T-helper 2 cell treated with Interferon-gamma antibody and Interleukin-4, amounts not matched to agents 5 μg/mL and 100 μg/mL, for 36 hours (primary cell): ENCODE data around the gene CCDC9B.

Source experiments
- DNase-seq: peaks from one replicate; pipeline ENCODE4 v3.0.0; 2021; ENCODE audit warnings: low spot score
- H3K27ac Mint-ChIP-seq: one replicate; pipeline ENCODE4 v1.8.0; 2021; ENCODE audit warnings: mild to moderate bottlenecking, mixed read lengths
- H3K27me3 Mint-ChIP-seq: one replicate; pipeline ENCODE4 v1.8.0; 2021; ENCODE audit warnings: low read depth, mixed read lengths
- H3K36me3 Mint-ChIP-seq: one replicate; pipeline ENCODE4 v1.8.0; 2021; ENCODE audit warnings: low read depth, mixed read lengths
- H3K4me1 Mint-ChIP-seq: one replicate; pipeline ENCODE4 v1.8.0; 2021; ENCODE audit warnings: low read depth, mixed read lengths
- H3K4me3 Mint-ChIP-seq: one replicate; pipeline ENCODE4 v1.8.0; 2022; ENCODE audit warnings: mild to moderate bottlenecking, moderate library complexity, mixed read lengths
- H3K9me3 Mint-ChIP-seq: one replicate; pipeline ENCODE4 v1.8.0; 2021; ENCODE audit warnings: mixed read lengths

The CCDC9B gene

DNA sequence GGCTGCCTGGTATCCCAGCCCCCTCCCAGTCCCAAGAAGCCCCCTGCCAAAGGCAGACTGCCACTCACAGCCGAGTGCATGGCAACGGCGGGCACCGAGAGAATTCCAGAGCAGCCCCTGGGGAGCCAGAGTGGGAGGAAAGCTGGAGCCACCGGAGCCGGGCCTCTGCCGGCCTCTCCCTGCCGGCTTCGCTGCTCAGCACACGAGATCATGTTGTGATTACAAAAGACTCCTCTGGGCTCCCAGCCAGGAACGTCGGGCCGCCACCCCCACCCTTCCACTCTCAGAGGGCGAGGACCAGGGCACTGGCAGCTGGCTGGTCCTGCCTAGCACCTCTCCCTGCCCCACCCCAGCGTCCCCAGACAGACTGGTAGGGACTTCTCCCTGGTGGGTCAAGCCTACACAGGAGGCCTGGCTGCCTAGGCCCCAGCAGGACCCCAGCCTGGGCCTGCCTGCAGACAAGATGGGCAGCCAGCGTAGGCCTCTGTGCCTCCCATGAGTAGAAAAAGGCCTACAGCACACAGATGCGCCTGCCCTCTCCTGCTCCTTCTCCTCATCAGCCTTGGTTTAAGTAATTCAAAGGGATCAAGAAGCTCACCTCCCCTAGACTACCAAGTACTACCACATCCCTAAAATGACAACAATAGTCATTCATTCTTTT, at the start of gene CCDC9B:
Gene CCDC9B (minus strand): TSS at position 200 of the 661 bp plus-strand sequence. CDS start 120 bp downstream, at position 80.
- no peak for DNase-seq
- Mint-ChIP-seq H3K27me3 (no peaks in the 10 kb centered on the region), H3K36me3 (no peaks in the 10 kb centered on the region), H3K9me3 (no peaks in the 10 kb centered on the region), H3K27ac (no peak within 1 kb of the TSS), H3K4me3 (no peak within 1 kb of the TSS), H3K4me1 (peaks cover 7% of the 10 kb centered on the region)

DNA sequence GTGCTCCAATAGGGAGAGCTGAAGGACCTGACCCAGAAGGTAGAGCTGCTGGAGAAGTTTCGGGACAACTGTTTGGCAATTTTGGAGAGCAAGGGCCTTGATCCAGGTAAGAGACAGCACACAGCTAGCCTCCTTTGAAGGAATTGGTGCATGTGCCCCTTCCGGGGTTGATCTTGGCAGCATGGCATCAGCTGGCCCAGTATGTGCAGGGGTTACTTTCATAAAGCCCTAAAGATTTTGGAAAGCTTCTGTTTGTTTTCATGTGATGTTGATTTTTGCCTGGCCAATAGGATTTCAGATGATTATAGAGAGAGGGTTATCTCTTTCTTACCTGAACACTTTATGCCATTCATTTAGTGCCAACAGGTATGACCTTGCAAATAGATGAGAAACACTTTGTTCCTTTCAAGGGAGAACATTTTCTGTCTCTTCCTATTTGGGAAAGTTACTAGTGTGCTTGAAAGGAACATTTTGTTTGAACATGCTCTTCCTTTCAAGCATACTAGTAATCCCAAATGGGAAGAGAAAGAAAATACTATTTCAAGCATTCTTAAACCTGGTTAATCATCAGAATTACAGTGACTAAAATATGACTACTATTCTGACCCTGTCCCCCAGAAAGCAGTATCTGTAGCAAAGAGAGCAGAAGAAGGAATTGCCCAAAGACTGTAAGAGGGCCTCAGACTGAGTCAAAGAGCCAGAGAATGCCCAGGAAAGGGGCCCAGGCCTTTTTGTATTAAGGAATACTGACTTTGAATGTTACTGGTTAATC, 49.3 kb upstream of the CCDC9B start:
- H3K27me3 Mint-ChIP-seq, result no peaks in the 10 kb centered on the region
- no peak overlapping the region for H3K27ac Mint-ChIP-seq
- H3K36me3 Mint-ChIP-seq, result peaks cover 72% of the 10 kb centered on the region
- no peak overlapping the region for H3K4me3 Mint-ChIP-seq
- H3K4me1 Mint-ChIP-seq, result peaks cover 5% of the 10 kb centered on the region
- H3K9me3 Mint-ChIP-seq, result no peaks in the 10 kb centered on the region
- no peak for DNase-seq

DNA sequence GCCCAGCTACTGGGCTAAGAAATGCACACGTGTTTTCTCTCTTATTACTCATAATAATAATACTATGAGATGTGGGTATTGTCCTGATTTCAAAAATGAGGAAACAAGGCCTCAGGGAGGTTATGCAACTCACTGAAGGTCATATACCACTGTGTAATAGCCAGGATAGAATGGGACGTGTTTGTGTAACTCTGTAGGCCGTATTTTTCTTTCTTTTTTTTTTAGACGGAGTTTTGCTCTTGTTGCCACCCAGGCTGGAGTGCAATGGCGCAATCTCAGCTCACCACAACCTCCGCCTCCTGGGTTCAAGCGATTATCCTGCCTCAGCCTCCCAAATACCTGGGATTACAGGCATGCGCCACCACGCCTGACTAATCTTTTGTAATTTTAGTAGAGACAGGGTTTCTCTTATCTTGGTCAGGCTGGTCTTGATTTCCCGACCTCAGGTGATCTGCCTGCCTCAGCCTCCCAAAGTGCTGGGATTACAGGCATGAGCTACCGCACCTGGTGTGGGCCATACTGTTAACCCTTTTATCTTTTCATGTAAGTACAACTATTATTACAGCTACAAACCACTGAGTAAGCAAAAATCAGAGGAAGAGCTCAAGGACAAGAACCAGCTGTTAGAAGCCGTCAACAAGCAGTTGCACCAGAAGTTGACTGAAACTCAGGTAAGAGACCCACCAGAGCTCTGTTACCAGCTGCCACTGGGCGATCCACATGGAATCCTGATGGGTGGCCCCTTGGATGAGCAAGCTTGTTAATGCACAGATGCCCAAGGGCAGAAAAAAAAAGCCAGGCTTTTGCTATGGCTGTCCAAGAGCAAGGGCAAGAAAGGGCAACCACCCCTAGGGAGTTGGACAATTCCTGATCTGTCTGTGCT, 48.4 kb upstream of the CCDC9B start:
- Mint-ChIP-seq H3K4me1 (peaks cover 13% of the 10 kb centered on the region), H3K36me3 (peaks cover 77% of the 10 kb centered on the region), H3K9me3 (no peaks in the 10 kb centered on the region), H3K27me3 (no peaks in the 10 kb centered on the region), H3K4me3 (no peak overlapping the region), H3K27ac (no peak overlapping the region)
- no peak for DNase-seq

DNA sequence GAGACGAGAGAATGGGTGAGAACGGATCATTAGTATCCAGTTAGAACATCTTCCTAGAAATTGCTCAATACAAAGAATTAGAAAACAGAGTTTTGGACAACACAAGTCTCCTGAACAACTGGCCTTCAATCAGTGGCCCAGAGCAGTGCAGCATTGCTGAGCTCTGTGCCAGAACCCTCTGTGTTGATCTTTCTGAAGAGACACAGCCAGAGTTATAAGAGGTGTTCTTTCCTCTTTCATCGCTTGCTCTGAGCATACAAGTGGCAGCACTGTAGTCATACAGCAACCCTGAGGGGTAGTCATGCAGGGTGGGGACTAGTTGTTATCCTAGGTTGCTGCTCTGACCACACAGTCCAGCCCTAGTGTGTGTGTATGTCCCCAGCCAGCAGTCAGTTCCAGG, 45.7 kb upstream of the CCDC9B start:
- Mint-ChIP-seq H3K4me1 (peaks cover 24% of the 10 kb centered on the region), H3K9me3 (no peaks in the 10 kb centered on the region), H3K4me3 (no peak overlapping the region), H3K27me3 (no peaks in the 10 kb centered on the region), H3K36me3 (peaks cover 64% of the 10 kb centered on the region), H3K27ac (no peak overlapping the region)
- DNase-seq, result no peak

DNA sequence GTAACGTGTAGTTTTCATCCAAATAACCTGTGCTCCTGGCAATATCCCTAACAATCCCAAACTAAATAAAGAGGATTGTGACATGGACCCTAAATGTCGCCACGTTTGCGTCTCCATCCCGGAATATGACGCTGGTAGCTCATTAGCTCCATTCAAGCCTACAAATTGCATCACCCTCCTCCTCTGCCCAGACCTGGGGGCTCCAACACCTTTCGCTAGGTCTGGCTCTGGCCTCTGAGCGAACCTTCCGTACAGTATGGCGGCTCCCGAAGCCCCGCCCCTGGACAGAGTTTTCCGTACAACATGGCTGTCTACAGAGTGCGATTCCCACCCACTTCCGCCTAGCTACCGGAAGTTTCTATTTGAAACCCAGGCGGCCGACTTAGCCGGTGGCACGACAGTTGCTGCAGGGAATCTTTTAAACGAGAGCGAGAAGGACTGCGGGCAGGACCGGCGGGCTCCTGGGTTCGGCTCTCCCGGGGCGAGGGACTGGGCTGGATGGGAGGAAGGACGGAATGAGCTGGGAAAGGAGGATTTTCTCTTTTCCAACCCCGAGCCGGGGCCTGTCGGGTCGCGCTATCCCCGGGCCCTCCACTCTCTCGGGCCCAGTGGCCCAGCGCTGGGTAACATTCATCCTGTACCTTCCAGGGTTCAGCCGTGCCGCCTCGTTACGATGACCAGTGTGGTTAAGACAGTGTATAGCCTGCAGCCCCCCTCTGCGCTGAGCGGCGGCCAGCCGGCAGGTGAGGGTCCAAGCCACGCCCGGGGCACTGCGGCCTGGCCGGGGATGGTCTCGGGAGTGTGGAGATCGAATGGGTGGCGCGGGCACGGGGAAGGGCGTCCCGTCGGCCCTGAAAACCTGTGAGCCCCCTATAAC, 42.1 kb upstream of the CCDC9B start, which contains the start of gene KNSTRN:
Gene KNSTRN (plus strand): TSS at position 142 of the 877 bp plus-strand sequence. CDS start 115 bp downstream, at position 257.
- Mint-ChIP-seq H3K4me1 (peaks cover 28% of the 10 kb centered on the region), H3K36me3 (peaks cover 36% of the 10 kb centered on the region), H3K9me3 (no peaks in the 10 kb centered on the region), H3K27me3 (peaks cover 5% of the 10 kb centered on the region), H3K27ac (peak within 1 kb of the TSS; percentile 91), H3K4me3 (peak within 1 kb of the TSS; percentile 97)
- DNase-seq, result peak; percentile 88

DNA sequence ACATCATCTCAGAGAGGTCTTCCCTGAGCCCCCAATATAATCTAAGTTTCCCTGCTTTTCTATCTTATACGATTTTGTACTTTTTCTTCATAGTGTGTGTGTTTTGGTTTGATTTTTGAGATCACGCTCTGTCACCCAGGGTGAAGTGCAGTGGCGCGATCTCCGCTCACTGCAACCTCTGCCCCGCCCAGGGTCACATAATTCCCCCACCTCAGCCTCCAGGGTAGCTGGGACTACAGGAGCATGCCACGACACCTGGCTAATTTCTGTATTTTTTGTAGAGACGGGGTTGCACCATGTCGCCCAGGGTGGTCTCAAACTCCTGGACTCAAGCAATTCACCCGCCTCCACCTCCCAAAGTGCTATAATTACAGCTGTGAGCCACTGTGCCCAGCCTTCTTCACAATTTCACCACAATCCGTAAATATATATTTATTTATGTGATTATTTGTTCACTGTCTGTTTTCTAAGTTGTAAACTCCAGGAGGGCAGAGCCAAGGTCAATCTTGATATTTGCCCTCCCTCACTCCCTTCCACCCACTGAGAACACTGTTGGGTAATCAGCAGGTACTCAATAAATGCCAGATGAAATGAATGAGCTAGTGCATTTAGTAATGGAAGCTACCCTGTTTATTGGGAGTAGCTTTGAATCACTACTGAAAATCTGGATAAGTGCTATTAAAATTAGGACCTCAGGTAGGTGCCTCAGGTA, 41.2 kb upstream of the CCDC9B start:
- no peak for DNase-seq
- Mint-ChIP-seq H3K27ac (no peak overlapping the region), H3K4me1 (peaks cover 28% of the 10 kb centered on the region), H3K27me3 (peaks cover 9% of the 10 kb centered on the region), H3K4me3 (no peak overlapping the region), H3K36me3 (peaks cover 28% of the 10 kb centered on the region), H3K9me3 (no peaks in the 10 kb centered on the region)

DNA sequence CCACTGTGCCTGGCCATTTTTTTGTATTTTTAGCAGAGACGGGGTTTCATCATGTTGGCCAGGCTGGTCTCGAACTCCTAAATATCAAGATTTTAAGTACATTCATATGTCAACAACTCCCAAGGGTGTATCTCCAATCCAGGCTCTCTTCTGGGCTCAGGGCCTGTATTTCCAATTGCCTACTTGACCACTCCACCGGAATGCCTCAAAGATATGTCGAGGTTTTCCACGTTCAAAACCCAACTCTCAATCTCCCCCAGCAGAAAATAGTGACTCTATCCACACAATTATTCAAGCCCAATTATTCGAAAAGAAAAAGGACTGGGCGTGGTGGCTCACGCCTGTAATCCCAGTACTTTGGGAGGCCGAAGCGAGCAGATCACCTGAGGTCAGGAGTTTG, 39.9 kb upstream of the CCDC9B start:
- no peak for DNase-seq
- Mint-ChIP-seq H3K4me3 (no peak overlapping the region), H3K4me1 (peaks cover 28% of the 10 kb centered on the region), H3K36me3 (peaks cover 19% of the 10 kb centered on the region), H3K9me3 (no peaks in the 10 kb centered on the region), H3K27me3 (peaks cover 9% of the 10 kb centered on the region), H3K27ac (no peak overlapping the region)

DNA sequence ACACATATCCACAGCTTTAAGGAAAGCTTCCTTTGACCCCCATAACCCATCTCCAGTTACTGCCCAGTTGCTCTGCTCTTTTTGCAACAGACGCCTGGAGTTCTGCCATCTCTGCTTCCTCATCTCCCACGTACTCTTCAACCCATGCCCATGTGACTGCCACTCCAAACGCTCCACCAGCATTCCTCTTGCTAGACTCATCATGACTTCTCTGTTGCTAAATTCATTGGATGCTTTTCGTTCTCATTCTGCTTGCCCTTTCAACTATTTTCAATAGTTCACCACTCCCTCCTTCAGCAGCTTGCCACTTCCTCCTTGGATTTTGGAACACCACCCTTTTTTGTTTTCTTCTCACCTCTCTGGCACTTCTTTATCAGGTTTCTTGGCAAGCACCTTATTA, 39.1 kb upstream of the CCDC9B start:
- H3K4me1 Mint-ChIP-seq, result peaks cover 21% of the 10 kb centered on the region
- H3K27ac Mint-ChIP-seq, result no peak overlapping the region
- H3K4me3 Mint-ChIP-seq, result no peak overlapping the region
- H3K27me3 Mint-ChIP-seq, result peaks cover 9% of the 10 kb centered on the region
- H3K36me3 Mint-ChIP-seq, result peaks cover 14% of the 10 kb centered on the region
- no peaks in the 10 kb centered on the region for H3K9me3 Mint-ChIP-seq
- no peak for DNase-seq

DNA sequence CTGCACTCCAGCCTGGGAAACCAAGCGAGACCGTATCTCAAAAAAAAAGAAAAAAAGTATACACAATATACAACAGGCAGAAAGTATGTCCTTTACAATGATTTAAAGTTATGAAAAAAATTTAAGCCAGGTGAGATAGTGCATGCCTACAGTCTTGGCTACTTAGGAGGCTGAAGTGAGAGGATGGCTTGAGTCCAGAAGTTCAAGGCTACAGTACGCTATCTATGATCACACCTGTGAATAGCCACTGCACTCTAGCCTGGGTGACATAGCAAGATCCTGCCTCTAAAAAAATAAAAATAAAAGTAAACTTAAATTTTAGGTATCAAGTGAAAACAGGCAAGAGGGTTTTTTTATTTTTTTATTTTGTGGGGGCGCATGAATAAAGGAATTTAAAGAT, 38.6 kb upstream of the CCDC9B start:
- DNase-seq, result no peak
- H3K36me3 Mint-ChIP-seq, result peaks cover 9% of the 10 kb centered on the region
- H3K27ac Mint-ChIP-seq, result no peak overlapping the region
- peaks cover 16% of the 10 kb centered on the region for H3K4me1 Mint-ChIP-seq
- no peaks in the 10 kb centered on the region for H3K9me3 Mint-ChIP-seq
- H3K4me3 Mint-ChIP-seq, result no peak overlapping the region
- peaks cover 9% of the 10 kb centered on the region for H3K27me3 Mint-ChIP-seq

DNA sequence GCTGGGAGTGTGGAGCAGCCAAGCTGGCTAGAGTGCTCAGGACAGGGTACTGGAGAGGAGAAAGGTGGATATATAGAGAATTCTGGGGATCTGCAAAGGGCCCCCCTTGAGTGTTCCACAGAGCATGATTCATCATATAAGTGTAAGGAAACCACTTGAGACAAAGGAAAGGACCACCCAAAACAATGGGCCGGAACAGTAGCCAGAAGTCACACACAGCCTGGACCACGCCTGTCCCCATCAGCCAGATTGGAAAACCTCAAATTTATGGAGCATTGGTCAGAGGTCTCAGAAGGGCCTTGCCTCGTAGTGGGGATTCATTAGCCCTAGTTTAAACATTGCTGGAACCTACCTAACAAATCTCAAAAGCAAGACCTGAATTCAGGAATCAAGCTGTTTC, 36.9 kb upstream of the CCDC9B start:
- DNase-seq, result no peak
- H3K27ac Mint-ChIP-seq, result peak overlapping the region; percentile 28
- peaks cover 6% of the 10 kb centered on the region for H3K4me1 Mint-ChIP-seq
- H3K4me3 Mint-ChIP-seq, result no peak overlapping the region
- H3K27me3 Mint-ChIP-seq, result peaks cover 9% of the 10 kb centered on the region
- H3K36me3 Mint-ChIP-seq, result no peaks in the 10 kb centered on the region
- no peaks in the 10 kb centered on the region for H3K9me3 Mint-ChIP-seq

DNA sequence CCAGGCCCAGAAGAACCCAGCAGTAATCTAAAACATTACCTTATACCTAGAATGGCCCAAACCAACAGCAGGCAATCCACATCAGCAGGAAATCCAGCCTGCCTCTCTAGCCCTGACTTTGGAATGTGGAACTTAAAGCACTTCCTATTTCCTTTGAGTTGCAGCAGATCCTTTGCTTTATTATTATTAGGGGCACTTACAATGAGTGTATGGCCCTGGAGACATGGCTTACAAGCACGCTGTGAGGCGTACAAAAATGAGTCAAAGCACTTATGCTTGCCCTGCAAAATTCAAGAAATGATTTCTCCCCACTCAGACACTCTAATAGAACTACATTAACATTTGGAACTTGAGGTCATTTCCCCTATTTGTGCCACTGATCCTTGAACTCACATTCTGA, 32.2 kb upstream of the CCDC9B start:
- Mint-ChIP-seq H3K4me1 (no peaks in the 10 kb centered on the region), H3K4me3 (no peak overlapping the region), H3K9me3 (no peaks in the 10 kb centered on the region), H3K27ac (no peak overlapping the region), H3K36me3 (no peaks in the 10 kb centered on the region), H3K27me3 (peaks cover 19% of the 10 kb centered on the region)
- no peak for DNase-seq

DNA sequence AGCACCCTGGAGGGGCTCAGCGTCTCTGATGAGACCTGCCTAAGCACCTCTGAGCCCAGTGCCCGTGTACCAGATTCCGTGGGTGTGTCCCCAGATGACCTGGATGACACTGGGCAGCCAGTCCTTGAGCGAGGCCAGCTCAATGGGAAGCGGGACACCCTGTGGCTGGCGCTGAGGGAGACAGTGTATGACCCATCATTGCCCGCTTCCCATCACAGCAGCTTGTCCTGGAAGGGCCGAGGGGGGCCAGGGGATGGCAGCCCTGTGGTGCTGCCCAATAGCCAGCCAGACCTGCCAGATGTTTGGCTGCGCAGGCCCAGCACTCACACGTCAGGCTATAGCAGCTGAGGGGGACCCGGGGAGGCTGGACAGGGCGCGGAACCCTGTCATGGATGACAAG, 29.2 kb upstream of the CCDC9B start:
- Mint-ChIP-seq H3K27me3 (peaks cover 15% of the 10 kb centered on the region), H3K36me3 (no peaks in the 10 kb centered on the region), H3K4me3 (no peak overlapping the region), H3K27ac (no peak overlapping the region), H3K4me1 (peaks cover 5% of the 10 kb centered on the region), H3K9me3 (no peaks in the 10 kb centered on the region)
- DNase-seq, result no peak

DNA sequence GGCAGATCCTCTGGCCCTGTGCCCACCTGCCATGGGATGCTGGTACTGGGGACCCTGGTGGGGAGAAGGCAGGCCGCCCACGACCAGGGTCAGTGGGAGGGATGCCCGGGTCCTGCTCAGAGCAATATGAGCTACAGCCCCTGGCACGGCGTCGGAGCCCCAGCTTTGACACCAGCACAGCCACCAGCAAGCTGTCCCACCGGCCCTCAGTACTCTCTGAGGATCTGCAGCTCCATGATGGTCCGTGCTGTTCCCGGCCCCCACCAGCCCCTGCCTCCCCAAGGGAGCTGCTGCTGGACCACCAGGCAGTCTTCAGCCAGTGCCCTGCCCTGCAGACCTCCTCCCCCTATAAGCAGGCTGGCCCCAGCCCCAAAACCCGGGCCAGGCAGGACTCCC, 28.7 kb upstream of the CCDC9B start:
- no peak overlapping the region for H3K4me3 Mint-ChIP-seq
- no peaks in the 10 kb centered on the region for H3K9me3 Mint-ChIP-seq
- peaks cover 5% of the 10 kb centered on the region for H3K4me1 Mint-ChIP-seq
- peaks cover 15% of the 10 kb centered on the region for H3K27me3 Mint-ChIP-seq
- no peak for DNase-seq
- H3K36me3 Mint-ChIP-seq, result no peaks in the 10 kb centered on the region
- H3K27ac Mint-ChIP-seq, result no peak overlapping the region
